Measurements from ENCODE around the gene CMC2. TPM values are rescaled to one million over a fixed set of nuclear protein-coding genes. Genes with fewer than 3 reads are reported as not detected.

Gene CMC2
- polyA plus RNA-seq, 1 donor from 2014 or later = 172 TPM

GRCh38 chr16:81003610-81004460 is 2.9 kb downstream of the CMC2 start:
- Histone ChIP-seq H4K20me1 (ENCODE audit: insufficient read depth) (no peaks in the 10 kb centered on the region), H3K27me3 (ENCODE audit: insufficient read depth, low read depth, low read length) (no peaks in the 10 kb centered on the region), H3K4me2 (ENCODE audit: low read length) (no peak overlapping the region), H3K79me2 (replicated peaks; ENCODE audit: insufficient read depth, low read length) (peaks cover 53% of the 10 kb centered on the region), H3K9me2 (ENCODE audit: insufficient read depth, low read length) (no peaks in the 10 kb centered on the region), H2AFZ (ENCODE audit: low read depth, low read length) (no peak overlapping the region), H3K9ac (ENCODE audit: low read length) (no peak overlapping the region), H3K4me3 (ENCODE audit: low read length) (peak overlapping the region; percentile 28), H3F3A (ENCODE audit: insufficient read depth, low read length, poor library complexity, severe bottlenecking) (no peaks in the 10 kb centered on the region), H3K36me3 (ENCODE audit: insufficient read depth, low read length) (no peaks in the 10 kb centered on the region), H3K27ac (ENCODE audit: low read length) (no peak overlapping the region), H3K9me3 (ENCODE audit: low read length) (no peaks in the 10 kb centered on the region)
- TF ChIP-seq, protein P1, sequence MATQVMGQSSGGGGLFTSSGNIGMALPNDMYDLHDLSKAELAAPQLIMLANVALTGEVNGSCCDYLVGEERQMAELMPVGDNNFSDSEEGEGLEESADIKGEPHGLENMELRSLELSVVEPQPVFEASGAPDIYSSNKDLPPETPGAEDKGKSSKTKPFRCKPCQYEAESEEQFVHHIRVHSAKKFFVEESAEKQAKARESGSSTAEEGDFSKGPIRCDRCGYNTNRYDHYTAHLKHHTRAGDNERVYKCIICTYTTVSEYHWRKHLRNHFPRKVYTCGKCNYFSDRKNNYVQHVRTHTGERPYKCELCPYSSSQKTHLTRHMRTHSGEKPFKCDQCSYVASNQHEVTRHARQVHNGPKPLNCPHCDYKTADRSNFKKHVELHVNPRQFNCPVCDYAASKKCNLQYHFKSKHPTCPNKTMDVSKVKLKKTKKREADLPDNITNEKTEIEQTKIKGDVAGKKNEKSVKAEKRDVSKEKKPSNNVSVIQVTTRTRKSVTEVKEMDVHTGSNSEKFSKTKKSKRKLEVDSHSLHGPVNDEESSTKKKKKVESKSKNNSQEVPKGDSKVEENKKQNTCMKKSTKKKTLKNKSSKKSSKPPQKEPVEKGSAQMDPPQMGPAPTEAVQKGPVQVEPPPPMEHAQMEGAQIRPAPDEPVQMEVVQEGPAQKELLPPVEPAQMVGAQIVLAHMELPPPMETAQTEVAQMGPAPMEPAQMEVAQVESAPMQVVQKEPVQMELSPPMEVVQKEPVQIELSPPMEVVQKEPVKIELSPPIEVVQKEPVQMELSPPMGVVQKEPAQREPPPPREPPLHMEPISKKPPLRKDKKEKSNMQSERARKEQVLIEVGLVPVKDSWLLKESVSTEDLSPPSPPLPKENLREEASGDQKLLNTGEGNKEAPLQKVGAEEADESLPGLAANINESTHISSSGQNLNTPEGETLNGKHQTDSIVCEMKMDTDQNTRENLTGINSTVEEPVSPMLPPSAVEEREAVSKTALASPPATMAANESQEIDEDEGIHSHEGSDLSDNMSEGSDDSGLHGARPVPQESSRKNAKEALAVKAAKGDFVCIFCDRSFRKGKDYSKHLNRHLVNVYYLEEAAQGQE (IDR thresholded peaks at IDR 0.05; ENCODE audit: borderline replicate concordance) = no peak
- TF ChIP-seq MXI1 (conservative IDR thresholded peaks at IDR 0.05; ENCODE audit: poor library complexity, severe bottlenecking) = no peak
- TF ChIP-seq SMC3 (conservative IDR thresholded peaks at IDR 0.05; ENCODE audit: poor library complexity) = no peak
- TF ChIP-seq RAD21 (conservative IDR thresholded peaks at IDR 0.05) = no peak
- no peak for TF ChIP-seq EZH2 (IDR thresholded peaks at IDR 0.05; ENCODE audit: borderline replicate concordance, insufficient read depth, low read length, poor library complexity, severe bottlenecking)

- Histone ChIP-seq H3K27ac (ENCODE audit: low read length) (no peak overlapping the region), H4K20me1 (ENCODE audit: insufficient read depth) (no peaks in the 10 kb centered on the region), H3K36me3 (ENCODE audit: insufficient read depth, low read length) (no peaks in the 10 kb centered on the region), H3K4me2 (ENCODE audit: low read length) (no peak overlapping the region), H3K4me3 (ENCODE audit: low read length) (no peak overlapping the region), H3K9me3 (ENCODE audit: low read length) (no peaks in the 10 kb centered on the region), H3F3A (ENCODE audit: insufficient read depth, low read length, poor library complexity, severe bottlenecking) (no peaks in the 10 kb centered on the region), H3K27me3 (ENCODE audit: insufficient read depth, low read depth, low read length) (no peaks in the 10 kb centered on the region), H3K9me2 (ENCODE audit: insufficient read depth, low read length) (no peaks in the 10 kb centered on the region), H3K9ac (ENCODE audit: low read length) (no peak overlapping the region), H2AFZ (ENCODE audit: low read depth, low read length) (no peak overlapping the region), H3K79me2 (replicated peaks; ENCODE audit: insufficient read depth, low read length) (peaks cover 58% of the 10 kb centered on the region)
- TF ChIP-seq POLR2AphosphoS5 (IDR thresholded peaks at IDR 0.05) = no peak
- TF ChIP-seq EP300 (conservative IDR thresholded peaks at IDR 0.05; ENCODE audit: poor library complexity, severe bottlenecking) = no peak
- TF ChIP-seq EZH2 (IDR thresholded peaks at IDR 0.05; ENCODE audit: borderline replicate concordance, insufficient read depth, low read length, poor library complexity, severe bottlenecking) = no peak
- no peak for TF ChIP-seq SMC3 (conservative IDR thresholded peaks at IDR 0.05; ENCODE audit: poor library complexity)
- no peak for TF ChIP-seq MXI1 (conservative IDR thresholded peaks at IDR 0.05; ENCODE audit: poor library complexity, severe bottlenecking)
- TF ChIP-seq TAF1 (IDR thresholded peaks at IDR 0.05; ENCODE audit: low read depth) = no peak
- TF ChIP-seq, protein P2, sequence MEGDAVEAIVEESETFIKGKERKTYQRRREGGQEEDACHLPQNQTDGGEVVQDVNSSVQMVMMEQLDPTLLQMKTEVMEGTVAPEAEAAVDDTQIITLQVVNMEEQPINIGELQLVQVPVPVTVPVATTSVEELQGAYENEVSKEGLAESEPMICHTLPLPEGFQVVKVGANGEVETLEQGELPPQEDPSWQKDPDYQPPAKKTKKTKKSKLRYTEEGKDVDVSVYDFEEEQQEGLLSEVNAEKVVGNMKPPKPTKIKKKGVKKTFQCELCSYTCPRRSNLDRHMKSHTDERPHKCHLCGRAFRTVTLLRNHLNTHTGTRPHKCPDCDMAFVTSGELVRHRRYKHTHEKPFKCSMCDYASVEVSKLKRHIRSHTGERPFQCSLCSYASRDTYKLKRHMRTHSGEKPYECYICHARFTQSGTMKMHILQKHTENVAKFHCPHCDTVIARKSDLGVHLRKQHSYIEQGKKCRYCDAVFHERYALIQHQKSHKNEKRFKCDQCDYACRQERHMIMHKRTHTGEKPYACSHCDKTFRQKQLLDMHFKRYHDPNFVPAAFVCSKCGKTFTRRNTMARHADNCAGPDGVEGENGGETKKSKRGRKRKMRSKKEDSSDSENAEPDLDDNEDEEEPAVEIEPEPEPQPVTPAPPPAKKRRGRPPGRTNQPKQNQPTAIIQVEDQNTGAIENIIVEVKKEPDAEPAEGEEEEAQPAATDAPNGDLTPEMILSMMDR (IDR thresholded peaks at IDR 0.05; ENCODE audit: poor library complexity, severe bottlenecking) = no peak
- TF ChIP-seq RAD21 (conservative IDR thresholded peaks at IDR 0.05) = no peak
- TF ChIP-seq, protein P1 (IDR thresholded peaks at IDR 0.05; ENCODE audit: borderline replicate concordance) = no peak
Measured at GRCh38 chr16:81003064-81003463, 3.6 kb downstream of the CMC2 start.
